Iris pigment epithelial cell (primary cell): ENCODE measurements around the gene HLA-DOB.

Experiments
- DNase-seq: peaks from one replicate; pipeline ENCODE4 v3.0.0-alpha.2; 2011; ENCODE audit warnings: low read depth

The HLA-DOB gene

GRCh38 chr6:32843331-32843978 lies 26.7 kb upstream of the HLA-DOB start:
- DNase-seq, result peak; percentile 10

GRCh38 chr6:32842690-32843089 lies 25.9 kb upstream of the HLA-DOB start:
- DNase-seq, result no peak

- DNase-seq, result no peak
These were observed 25.3 kb upstream of the HLA-DOB start for GRCh38 chr6:32842021-32842650.

- no peak for DNase-seq
These were observed 23.9 kb upstream of the HLA-DOB start for GRCh38 chr6:32840604-32841246.

- DNase-seq, result no peak
These were observed 22.6 kb upstream of the HLA-DOB start for GRCh38 chr6:32839356-32839755.

- peak; percentile 92 for DNase-seq
These were observed 21.5 kb upstream of the HLA-DOB start, which contains the start of gene TAP2 for GRCh38 chr6:32838114-32838958. TAP2 (minus strand) TSS chr6:32838739; CDS start chr6:32838233, 506 bp downstream.

GRCh38 chr6:32837651-32838113 lies 20.9 kb upstream of the HLA-DOB start:
- DNase-seq, result peak; percentile 10

- DNase-seq, result no peak
These were observed 20.1 kb upstream of the HLA-DOB start for GRCh38 chr6:32836873-32837272.

GRCh38 chr6:32835167-32835893 lies 18.5 kb upstream of the HLA-DOB start:
- DNase-seq, result no peak

- no peak for DNase-seq
These were observed 16.9 kb upstream of the HLA-DOB start for GRCh38 chr6:32833664-32834063.

GRCh38 chr6:32832535-32832934 lies 15.7 kb upstream of the HLA-DOB start:
- no peak for DNase-seq

- DNase-seq, result no peak
These were observed 14.1 kb upstream of the HLA-DOB start for GRCh38 chr6:32830936-32831335.

GRCh38 chr6:32830017-32830416 lies 13.2 kb upstream of the HLA-DOB start:
- no peak for DNase-seq

- no peak for DNase-seq
These were observed 12.7 kb upstream of the HLA-DOB start for GRCh38 chr6:32829495-32829894.

GRCh38 chr6:32827025-32827424 lies 10.2 kb upstream of the HLA-DOB start:
- no peak for DNase-seq

- DNase-seq, result peak; percentile 35
These were observed 9.2 kb upstream of the HLA-DOB start for GRCh38 chr6:32825966-32826365.

- DNase-seq, result peak; percentile 80
These were observed 2.9 kb upstream of the HLA-DOB start for GRCh38 chr6:32819729-32820128.

- no peak for DNase-seq
These were observed 2.1 kb upstream of the HLA-DOB start for GRCh38 chr6:32818867-32819266.

GRCh38 chr6:32815996-32816395 lies 806 bp downstream of the HLA-DOB start:
- DNase-seq, result no peak

- no peak for DNase-seq
These were observed 1.7 kb downstream of the HLA-DOB start for GRCh38 chr6:32815115-32815514.

GRCh38 chr6:32814145-32814544 lies 2.7 kb downstream of the HLA-DOB start:
- DNase-seq, result no peak

GRCh38 chr6:32809171-32809570 lies 7.6 kb downstream of the HLA-DOB start:
- no peak for DNase-seq
